Right atrium auricular region (tissue), 2 donors: Measurements from ENCODE around the gene SACM1L. TPM values are rescaled to one million over a fixed set of nuclear protein-coding genes. Genes with fewer than 3 reads are reported as not detected.

Experiments
- DNase-seq: peaks from one replicate; pipeline ENCODE4 v3.0.0-alpha.2; 2019; ENCODE audit warnings: low spot score
- H3K27ac ChIP-seq, 2 donors: fragments of 200-600 bp; sonication (generic); 1 replicate in 1 of 2; 2 replicates in 1 of 2; pipeline ENCODE4 v1.5.1; 2016 to 2019
- H3K27me3 ChIP-seq, 2 donors: fragments of 200-600 bp; sonication (generic); one replicate each; pipeline versions ENCODE4 v1.5.1 to v1.6.0; 2017 to 2019
- H3K36me3 ChIP-seq: fragments of 200-600 bp; sonication (generic); one replicate; pipeline ENCODE4 v1.5.1; 2016
- H3K4me1 ChIP-seq, 2 donors: fragments of 200-600 bp; sonication (generic); one replicate each; pipeline versions ENCODE4 v1.5.1 to v1.6.0; 2017 to 2019
- H3K4me3 ChIP-seq, 2 donors: fragments of 200-600 bp; sonication (generic); 1 replicate in 1 of 2; 2 replicates in 1 of 2; pipeline ENCODE4 v1.5.1; 2017 to 2019; ENCODE audit warnings: mild to moderate bottlenecking in 1 of 2, moderate library complexity in 1 of 2
- H3K9me3 ChIP-seq, 2 donors: fragments of 200-600 bp; sonication (generic); one replicate each; pipeline ENCODE4 v1.5.1; 2019
- total RNA-seq, 2 donors: library from RNA; depleted of rRNA; stranded (reverse); fragments of >200 nt; gene quantifications; one replicate each; pipeline ENCODE4 v1.1.0, GENCODE V29; 2016
- TF ChIP-seq, protein P1 (sequence below), 2 donors: fragments of 200-600 bp; sonication (generic); IDR thresholded peaks; one replicate each; pipeline ENCODE4 v1.5.1; 2019; ENCODE audit warnings: antibody characterized with exemption in 2 of 2

Gene SACM1L
- total RNA-seq, 2 donors from 2014 or later = 16.6 to 18.7 TPM

DNA sequence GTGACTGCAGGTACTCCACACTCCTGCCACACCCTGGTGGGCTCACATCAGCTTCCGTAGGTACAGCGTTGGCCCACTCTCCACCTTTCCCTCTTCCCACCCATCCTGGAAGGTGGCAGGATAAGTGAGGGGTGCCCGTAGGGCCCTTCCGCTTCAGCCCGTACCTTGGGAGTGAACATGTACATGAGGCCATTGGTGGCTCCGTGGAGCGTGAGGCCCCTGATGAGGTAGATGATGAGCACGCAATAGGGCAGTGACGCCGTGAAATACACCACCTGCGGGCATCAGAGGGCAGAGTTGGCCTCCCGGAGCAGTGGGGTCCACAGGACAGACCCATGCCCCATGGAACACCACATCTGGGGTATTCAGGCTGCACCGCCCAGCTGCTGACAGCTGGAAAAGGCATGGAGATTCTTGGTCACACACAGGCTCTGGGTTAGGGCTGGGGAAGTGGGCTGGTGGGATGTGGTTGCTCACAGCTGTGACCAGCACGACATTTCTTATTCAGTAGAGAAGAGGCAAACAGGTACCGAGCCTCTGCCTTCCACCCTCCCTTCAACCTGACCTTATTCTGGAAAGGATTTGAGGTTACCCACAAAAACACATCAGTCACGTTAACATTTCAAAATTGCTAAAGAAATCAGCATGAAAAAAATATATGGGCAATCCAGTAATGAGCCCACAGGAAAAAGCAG is 83.3 kb downstream of the SACM1L start:
- no peak for DNase-seq
- no peaks in the 10 kb centered on the region for H3K27me3 ChIP-seq
- TF ChIP-seq, protein P1, sequence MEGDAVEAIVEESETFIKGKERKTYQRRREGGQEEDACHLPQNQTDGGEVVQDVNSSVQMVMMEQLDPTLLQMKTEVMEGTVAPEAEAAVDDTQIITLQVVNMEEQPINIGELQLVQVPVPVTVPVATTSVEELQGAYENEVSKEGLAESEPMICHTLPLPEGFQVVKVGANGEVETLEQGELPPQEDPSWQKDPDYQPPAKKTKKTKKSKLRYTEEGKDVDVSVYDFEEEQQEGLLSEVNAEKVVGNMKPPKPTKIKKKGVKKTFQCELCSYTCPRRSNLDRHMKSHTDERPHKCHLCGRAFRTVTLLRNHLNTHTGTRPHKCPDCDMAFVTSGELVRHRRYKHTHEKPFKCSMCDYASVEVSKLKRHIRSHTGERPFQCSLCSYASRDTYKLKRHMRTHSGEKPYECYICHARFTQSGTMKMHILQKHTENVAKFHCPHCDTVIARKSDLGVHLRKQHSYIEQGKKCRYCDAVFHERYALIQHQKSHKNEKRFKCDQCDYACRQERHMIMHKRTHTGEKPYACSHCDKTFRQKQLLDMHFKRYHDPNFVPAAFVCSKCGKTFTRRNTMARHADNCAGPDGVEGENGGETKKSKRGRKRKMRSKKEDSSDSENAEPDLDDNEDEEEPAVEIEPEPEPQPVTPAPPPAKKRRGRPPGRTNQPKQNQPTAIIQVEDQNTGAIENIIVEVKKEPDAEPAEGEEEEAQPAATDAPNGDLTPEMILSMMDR (IDR thresholded peaks at IDR 0.05) = no peak
- H3K4me3 ChIP-seq = no peak overlapping the region
- no peaks in the 10 kb centered on the region for H3K4me1 ChIP-seq
- H3K36me3 ChIP-seq = no peaks in the 10 kb centered on the region
- H3K27ac ChIP-seq = no peak overlapping the region
- H3K9me3 ChIP-seq = peaks cover 0 to under 1% of the 10 kb centered on the region in 2 donors

DNA sequence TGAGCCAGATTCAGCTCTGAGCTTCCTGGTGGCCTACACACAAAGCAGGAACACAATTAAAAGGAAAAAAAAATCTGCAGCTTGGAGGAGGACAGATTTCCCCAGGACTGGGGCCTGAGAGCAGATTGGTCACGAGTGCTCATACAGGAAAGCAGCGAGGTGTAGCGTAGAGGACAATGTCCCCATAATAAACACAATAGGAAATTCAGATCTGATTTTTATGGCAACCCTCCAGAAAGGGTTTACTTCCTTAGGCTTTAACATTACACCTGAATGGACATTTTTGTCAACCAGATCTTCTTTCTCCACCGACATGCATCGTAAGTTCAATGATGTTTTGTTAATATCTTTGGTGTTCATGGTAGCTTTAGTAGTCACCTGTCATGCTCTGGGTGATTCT is 83.9 kb downstream of the SACM1L start:
- DNase-seq = no peak
- Histone ChIP-seq H3K27ac (no peak overlapping the region), H3K4me1 (no peaks in the 10 kb centered on the region), H3K27me3 (no peaks in the 10 kb centered on the region), H3K9me3 (no peaks in the 10 kb centered on the region), H3K36me3 (no peaks in the 10 kb centered on the region), H3K4me3 (no peak overlapping the region)
- TF ChIP-seq, protein P1 (IDR thresholded peaks at IDR 0.05) = no peak

DNA sequence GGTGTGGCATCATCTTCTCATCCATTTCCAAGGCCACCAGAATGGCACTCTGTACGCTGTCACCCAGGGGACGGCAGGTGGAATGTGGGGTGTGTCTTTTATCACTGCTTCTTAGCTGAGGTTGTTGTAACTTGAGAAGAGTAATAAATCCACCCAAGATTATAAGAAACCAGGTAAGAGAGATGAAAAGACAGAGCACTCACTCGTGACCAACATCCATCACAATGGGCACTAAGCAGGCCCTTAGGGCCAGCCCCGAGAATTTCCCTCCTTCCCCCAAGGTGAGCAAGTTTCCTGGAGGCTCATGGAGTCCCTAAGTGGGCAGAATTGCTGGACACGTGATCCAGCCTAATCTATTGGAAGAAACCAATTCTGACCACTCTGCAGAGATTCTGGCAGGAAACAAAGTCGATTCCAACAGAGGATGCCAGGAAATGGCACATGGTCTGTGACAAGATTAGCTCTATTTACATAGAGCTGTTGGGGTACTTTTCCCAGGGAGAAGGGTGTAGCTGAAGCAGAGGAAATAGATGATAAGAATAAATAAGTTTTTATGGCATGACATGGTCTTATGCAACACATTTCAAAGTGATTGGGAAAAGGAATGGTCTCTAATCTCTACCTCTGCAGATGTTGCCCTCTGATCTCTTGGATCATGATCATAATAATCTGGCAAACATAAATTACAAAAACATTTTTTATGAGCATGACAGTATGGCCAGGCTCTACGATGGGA is 84.7 kb downstream of the SACM1L start:
- TF ChIP-seq, protein P1 (IDR thresholded peaks at IDR 0.05) = no peak
- no peak for DNase-seq

DNA sequence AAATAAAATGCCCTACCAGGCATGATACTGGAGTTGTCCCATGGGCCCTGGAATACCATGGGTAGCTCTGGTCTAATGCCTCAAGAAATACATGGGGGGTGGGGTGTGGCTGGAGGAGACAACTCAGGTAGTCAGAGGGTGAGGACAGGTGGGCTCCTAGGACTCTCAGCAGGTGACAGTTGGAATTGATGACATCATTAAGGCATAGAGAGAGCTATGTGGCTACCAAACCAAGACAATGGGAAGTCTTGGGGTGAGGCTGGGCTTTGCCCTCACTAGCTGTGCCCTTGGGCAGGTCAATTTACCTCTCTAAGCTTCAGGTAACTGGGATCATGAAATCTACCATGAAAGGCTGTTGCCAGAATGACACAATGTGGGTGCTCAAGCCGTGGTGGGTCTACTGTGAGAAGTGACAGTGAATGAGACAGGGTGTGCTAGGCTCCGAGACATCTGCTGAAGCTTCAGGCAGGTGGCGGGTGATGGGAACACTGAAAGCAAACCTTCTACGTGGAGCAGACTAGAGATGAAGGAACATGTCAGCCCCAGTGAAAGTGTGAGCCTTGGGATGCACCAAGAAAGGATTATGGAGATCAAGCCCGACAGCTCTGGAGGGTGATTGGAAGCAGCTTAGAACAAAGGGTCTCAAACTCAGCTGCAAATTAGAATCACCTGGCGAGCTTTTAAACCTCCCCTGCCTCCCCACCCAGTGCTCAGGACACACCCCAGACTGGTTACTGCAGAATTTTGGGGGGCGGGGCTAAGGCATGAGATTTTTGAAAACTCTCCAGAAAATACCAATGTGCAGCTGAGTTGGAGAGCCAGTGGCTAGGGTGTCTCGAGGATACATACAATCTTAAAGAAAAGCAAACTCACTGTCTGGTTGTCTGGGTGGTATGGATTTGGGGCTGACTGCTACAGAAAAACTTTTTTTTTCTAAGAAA is 85.7 kb downstream of the SACM1L start:
- no peak for DNase-seq
- no peaks in the 10 kb centered on the region for H3K27me3 ChIP-seq
- H3K4me1 ChIP-seq = no peaks in the 10 kb centered on the region
- no peaks in the 10 kb centered on the region for H3K9me3 ChIP-seq
- H3K27ac ChIP-seq = no peak overlapping the region
- TF ChIP-seq, protein P1 (IDR thresholded peaks at IDR 0.05) = no peak
- no peaks in the 10 kb centered on the region for H3K36me3 ChIP-seq
- no peak overlapping the region for H3K4me3 ChIP-seq

More for the DNA sequence above, 84.7 kb downstream of the SACM1L start:
- H3K4me3 ChIP-seq = no peak overlapping the region
- H3K27ac ChIP-seq = no peak overlapping the region
- H3K36me3 ChIP-seq = no peaks in the 10 kb centered on the region
- H3K27me3 ChIP-seq = no peaks in the 10 kb centered on the region
- H3K4me1 ChIP-seq = no peaks in the 10 kb centered on the region
- no peaks in the 10 kb centered on the region for H3K9me3 ChIP-seq

DNA sequence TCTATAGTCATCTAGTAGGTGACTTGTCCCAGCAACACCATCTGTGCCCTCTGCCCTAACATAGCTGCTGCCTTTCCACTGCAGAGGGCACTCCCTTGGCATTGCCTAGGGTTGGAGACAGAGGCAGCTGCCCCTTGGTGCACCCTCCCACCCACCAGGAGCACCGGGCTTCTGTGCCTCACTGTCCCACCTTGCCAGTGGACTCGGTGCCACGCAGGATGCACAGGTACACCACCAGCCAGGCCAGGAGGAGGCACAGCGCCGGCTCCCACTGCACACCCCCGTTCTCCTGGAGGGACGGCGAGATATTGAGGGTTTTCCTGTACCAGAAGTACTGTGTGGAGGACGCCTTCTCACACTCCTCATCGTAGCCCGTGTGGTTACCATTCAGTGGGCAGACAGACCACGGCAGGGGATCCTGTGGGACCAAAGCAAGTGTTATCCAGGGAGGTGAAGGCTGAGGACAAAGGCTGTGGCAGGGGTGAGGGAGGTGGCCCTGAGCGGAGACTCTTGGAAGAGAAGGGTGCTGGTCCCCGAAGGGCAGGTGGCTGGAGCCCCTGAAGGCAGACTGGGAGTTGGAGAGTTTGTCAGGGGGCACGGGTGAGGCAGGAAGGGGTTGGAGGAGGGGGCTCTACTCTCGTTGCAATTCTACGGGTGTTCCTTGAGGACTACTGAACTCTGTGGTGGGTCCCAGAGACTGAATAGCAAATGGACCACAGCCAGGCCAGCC is 86.5 kb downstream of the SACM1L start:
- Histone ChIP-seq H3K9me3 (no peaks in the 10 kb centered on the region), H3K4me1 (no peaks in the 10 kb centered on the region), H3K4me3 (no peak overlapping the region), H3K27ac (no peak overlapping the region), H3K36me3 (no peaks in the 10 kb centered on the region), H3K27me3 (no peaks in the 10 kb centered on the region)
- TF ChIP-seq, protein P1 (IDR thresholded peaks at IDR 0.05) = no peak
- DNase-seq = no peak
